Measurements from ENCODE around the gene APP. TPM values are rescaled to one million over a fixed set of nuclear protein-coding genes. Genes with fewer than 3 reads are reported as not detected.

Gene APP
- total RNA-seq, 1 donor from 2014 or later: 306 TPM

GRCh38 chr21:26118938-26119540 lies 51.5 kb downstream of the APP start:
- H3K4me3 Mint-ChIP-seq: no peak overlapping the region

GRCh38 chr21:26117972-26118367 lies 52.6 kb downstream of the APP start:
- Histone ChIP-seq H3K9ac (no peak overlapping the region), H3K4me3 (no peak overlapping the region), H3K4me1 (peaks cover 15% of the 10 kb centered on the region), H3K79me2 (ENCODE audit: low read depth) (peaks cover 100% of the 10 kb centered on the region), H3K36me3 (no peaks in the 10 kb centered on the region), H3K9me3 (ENCODE audit: low read depth) (no peaks in the 10 kb centered on the region), H3K4me2 (no peak overlapping the region), H2AFZ (replicated peaks) (no peak overlapping the region), H3K27me3 (no peaks in the 10 kb centered on the region), H3F3A (ENCODE audit: low read depth) (no peaks in the 10 kb centered on the region), H3K27ac (no peak overlapping the region), H4K20me1 (ENCODE audit: low read depth) (peaks cover 92% of the 10 kb centered on the region)
- TF ChIP-seq EZH2 (IDR thresholded peaks at IDR 0.05) (no peak), CTCF (IDR thresholded peaks at IDR 0.05) (no peak), EZH2phosphoT487 (IDR thresholded peaks at IDR 0.05) (no peak)
- Mint-ChIP-seq H3K4me3 (no peak overlapping the region), H3K9me3 (peaks cover 2% of the 10 kb centered on the region), H3K27ac (no peak overlapping the region), H3K36me3 (peaks cover 15% of the 10 kb centered on the region), H3K4me1 (peaks cover 28% of the 10 kb centered on the region), H3K27me3 (ENCODE audit: insufficient read depth, low read depth) (peaks cover 3% of the 10 kb centered on the region)
- DNase-seq (ENCODE audit: low spot score): no peak

More at GRCh38 chr21:26118938-26119540, 51.5 kb downstream of the APP start:
- Histone ChIP-seq H2AFZ (replicated peaks) (no peak overlapping the region), H3K36me3 (no peaks in the 10 kb centered on the region), H3K4me2 (no peak overlapping the region), H3K9me3 (ENCODE audit: low read depth) (no peaks in the 10 kb centered on the region), H3F3A (ENCODE audit: low read depth) (no peaks in the 10 kb centered on the region), H4K20me1 (ENCODE audit: low read depth) (peaks cover 92% of the 10 kb centered on the region), H3K9ac (no peak overlapping the region), H3K27ac (no peak overlapping the region), H3K79me2 (ENCODE audit: low read depth) (peaks cover 100% of the 10 kb centered on the region), H3K4me3 (no peak overlapping the region), H3K4me1 (peaks cover 15% of the 10 kb centered on the region), H3K27me3 (no peaks in the 10 kb centered on the region)
- Mint-ChIP-seq H3K36me3 (peaks cover 10% of the 10 kb centered on the region), H3K4me1 (peaks cover 31% of the 10 kb centered on the region), H3K9me3 (peaks cover 2% of the 10 kb centered on the region), H3K27me3 (ENCODE audit: insufficient read depth, low read depth) (peaks cover 3% of the 10 kb centered on the region), H3K27ac (no peak overlapping the region)
- TF ChIP-seq EZH2phosphoT487 (IDR thresholded peaks at IDR 0.05) (no peak), EZH2 (IDR thresholded peaks at IDR 0.05) (no peak), CTCF (IDR thresholded peaks at IDR 0.05) (no peak)
- no peak for DNase-seq (ENCODE audit: low spot score)

GRCh38 chr21:26117324-26117971 lies 53.1 kb downstream of the APP start:
- no peak overlapping the region for H3K9ac ChIP-seq
- Mint-ChIP-seq H3K27me3 (ENCODE audit: insufficient read depth, low read depth) (peaks cover 3% of the 10 kb centered on the region), H3K36me3 (peaks cover 19% of the 10 kb centered on the region), H3K4me1 (peaks cover 28% of the 10 kb centered on the region), H3K27ac (no peak overlapping the region), H3K4me3 (no peak overlapping the region), H3K9me3 (peaks cover 2% of the 10 kb centered on the region)
- peaks cover 15% of the 10 kb centered on the region for H3K4me1 ChIP-seq
- H3K9me3 ChIP-seq (ENCODE audit: low read depth): no peaks in the 10 kb centered on the region
- H2AFZ ChIP-seq (replicated peaks): no peak overlapping the region
- peaks cover 100% of the 10 kb centered on the region for H3K79me2 ChIP-seq (ENCODE audit: low read depth)
- H3F3A ChIP-seq (ENCODE audit: low read depth): no peaks in the 10 kb centered on the region
- H3K27ac ChIP-seq: no peak overlapping the region
- no peaks in the 10 kb centered on the region for H3K27me3 ChIP-seq
- H3K4me3 ChIP-seq: no peak overlapping the region
- no peak for DNase-seq (ENCODE audit: low spot score)
- H3K36me3 ChIP-seq: no peaks in the 10 kb centered on the region
- H3K4me2 ChIP-seq: no peak overlapping the region
- no peak for TF ChIP-seq CTCF (IDR thresholded peaks at IDR 0.05)
- peaks cover 92% of the 10 kb centered on the region for H4K20me1 ChIP-seq (ENCODE audit: low read depth)

Measured in neural progenitor cell (in vitro differentiated cells).